ENCODE measurements around the gene MTERF2. TPM values are rescaled to one million over a fixed set of nuclear protein-coding genes. Genes with fewer than 3 reads are reported as not detected.

The MTERF2 gene
- total RNA-seq, 1 experiment from 2014 or later: 6.7 TPM

DNA sequence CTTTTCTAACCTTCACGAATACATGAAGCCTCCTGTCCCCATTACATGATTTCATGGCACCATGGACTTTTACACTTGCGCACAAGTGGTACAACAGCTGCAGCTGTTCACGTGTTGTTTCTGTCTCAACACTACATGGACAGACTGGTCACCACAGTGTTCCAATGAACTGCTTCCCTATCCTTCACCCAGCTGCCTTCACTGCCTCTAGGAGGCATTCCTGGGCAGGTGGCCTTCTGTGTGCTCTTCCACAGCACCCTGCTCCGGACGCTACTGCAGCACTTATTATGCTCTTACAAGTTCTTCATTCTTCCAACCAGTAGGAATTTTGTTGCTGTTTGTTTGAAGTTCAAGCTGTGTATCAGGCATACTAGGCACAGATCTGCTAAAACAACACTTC is 1.5 kb downstream of the MTERF2 start:
- Histone ChIP-seq H3K9me2 (replicated peaks; ENCODE audit: insufficient read depth, low read length) (no peaks in the 10 kb centered on the region), H2AFZ (ENCODE audit: low read length) (no peak overlapping the region), H3K4me3 (ENCODE audit: low read length) (no peak overlapping the region), H3K27me3 (ENCODE audit: low read length) (no peaks in the 10 kb centered on the region), H3K4me2 (ENCODE audit: low read depth, low read length, poor library complexity, severe bottlenecking) (no peak overlapping the region), H3K4me1 (ENCODE audit: low read length) (peaks cover 25% of the 10 kb centered on the region), H3K79me2 (ENCODE audit: low read length) (no peaks in the 10 kb centered on the region), H3K36me3 (ENCODE audit: insufficient read depth, low read length) (no peaks in the 10 kb centered on the region), H3K9me3 (ENCODE audit: low read length) (no peaks in the 10 kb centered on the region), H4K20me1 (ENCODE audit: insufficient read depth, low read depth, low read length) (no peaks in the 10 kb centered on the region), H3K9ac (ENCODE audit: low read length) (no peak overlapping the region), H3K27ac (ENCODE audit: low read length) (no peak overlapping the region)
- DNase-seq: no peak

DNA sequence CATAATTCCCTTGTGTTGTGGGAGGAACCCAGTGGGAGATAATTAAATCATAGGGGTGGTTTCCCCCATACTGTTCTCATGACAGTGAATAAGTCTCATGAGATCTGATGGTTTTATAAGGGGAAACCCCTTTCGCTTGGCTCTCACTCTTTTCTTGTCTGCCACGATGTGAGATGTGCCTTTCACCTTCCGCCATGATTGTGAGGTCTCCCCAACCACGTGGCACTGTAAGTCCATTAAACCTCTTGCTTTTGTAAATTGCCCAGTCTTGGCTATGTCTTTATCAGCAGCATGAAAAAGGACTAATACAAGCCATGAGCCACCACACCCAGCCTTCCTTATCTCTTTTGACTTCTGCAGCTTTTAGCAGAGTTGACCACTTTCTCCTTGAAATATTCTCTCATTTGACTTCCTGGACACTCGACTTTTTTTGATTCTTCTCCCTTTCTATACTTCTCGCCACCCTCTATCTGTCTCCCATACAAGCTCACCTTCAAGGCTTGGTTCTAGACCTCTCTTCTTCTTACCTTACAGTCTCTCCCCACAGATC is 2.3 kb downstream of the MTERF2 start:
- Histone ChIP-seq H4K20me1 (ENCODE audit: insufficient read depth, low read depth, low read length) (no peaks in the 10 kb centered on the region), H3K9ac (ENCODE audit: low read length) (no peak overlapping the region), H3K4me2 (ENCODE audit: low read depth, low read length, poor library complexity, severe bottlenecking) (no peak overlapping the region), H3K9me3 (ENCODE audit: low read length) (no peaks in the 10 kb centered on the region), H2AFZ (ENCODE audit: low read length) (no peak overlapping the region), H3K79me2 (ENCODE audit: low read length) (no peaks in the 10 kb centered on the region), H3K27ac (ENCODE audit: low read length) (no peak overlapping the region), H3K9me2 (replicated peaks; ENCODE audit: insufficient read depth, low read length) (no peaks in the 10 kb centered on the region), H3K27me3 (ENCODE audit: low read length) (no peaks in the 10 kb centered on the region), H3K36me3 (ENCODE audit: insufficient read depth, low read length) (no peaks in the 10 kb centered on the region), H3K4me3 (ENCODE audit: low read length) (no peak overlapping the region), H3K4me1 (ENCODE audit: low read length) (peaks cover 25% of the 10 kb centered on the region)
- DNase-seq: no peak

DNA sequence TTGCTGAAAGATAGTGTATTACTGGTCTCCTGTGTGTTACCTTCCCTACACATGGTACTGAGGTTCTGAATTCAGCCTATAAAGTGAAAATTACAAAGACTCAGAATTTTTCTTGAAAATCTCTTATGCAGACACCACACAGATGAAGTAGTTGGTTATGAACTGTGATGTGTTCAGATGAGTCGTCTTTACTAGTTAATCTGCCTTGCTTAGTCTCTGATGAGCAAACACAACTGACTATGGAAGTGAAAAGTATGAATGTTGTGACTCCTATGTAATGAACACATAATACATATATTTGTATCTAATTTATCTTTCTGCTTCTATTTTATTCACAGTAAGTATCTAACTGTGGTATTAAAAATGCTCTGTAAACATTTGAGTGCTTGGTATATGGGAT is 4.7 kb downstream of the MTERF2 start:
- no peak for DNase-seq
- Histone ChIP-seq H3K36me3 (ENCODE audit: insufficient read depth, low read length) (no peaks in the 10 kb centered on the region), H3K9me2 (replicated peaks; ENCODE audit: insufficient read depth, low read length) (no peaks in the 10 kb centered on the region), H2AFZ (ENCODE audit: low read length) (no peak overlapping the region), H3K4me1 (ENCODE audit: low read length) (peaks cover 21% of the 10 kb centered on the region), H3K4me3 (ENCODE audit: low read length) (no peak overlapping the region), H3K79me2 (ENCODE audit: low read length) (no peaks in the 10 kb centered on the region), H4K20me1 (ENCODE audit: insufficient read depth, low read depth, low read length) (no peaks in the 10 kb centered on the region), H3K4me2 (ENCODE audit: low read depth, low read length, poor library complexity, severe bottlenecking) (no peak overlapping the region), H3K9ac (ENCODE audit: low read length) (no peak overlapping the region), H3K9me3 (ENCODE audit: low read length) (no peaks in the 10 kb centered on the region), H3K27ac (ENCODE audit: low read length) (no peak overlapping the region), H3K27me3 (ENCODE audit: low read length) (no peaks in the 10 kb centered on the region)

DNA sequence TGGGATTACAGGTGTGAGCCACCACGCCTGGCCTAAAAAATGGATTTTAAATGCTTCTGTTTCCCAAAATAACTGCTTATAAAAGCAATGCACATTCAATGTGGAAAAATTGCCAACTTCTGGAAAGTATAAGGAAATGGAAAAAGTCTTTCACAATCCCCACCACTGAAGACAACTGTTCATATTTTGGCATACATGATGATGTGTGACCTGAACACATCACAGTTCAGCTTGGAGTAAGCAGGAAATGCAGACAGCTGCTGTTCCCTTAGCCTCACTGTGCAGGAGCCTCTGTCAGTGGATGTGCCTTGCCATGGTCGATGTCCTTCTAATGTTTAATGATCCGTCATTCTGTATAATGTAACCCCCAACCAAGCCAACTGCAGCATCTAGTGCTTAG is 5.2 kb downstream of the MTERF2 start:
- no peak overlapping the region for H3K4me3 ChIP-seq (ENCODE audit: low read length)

DNA sequence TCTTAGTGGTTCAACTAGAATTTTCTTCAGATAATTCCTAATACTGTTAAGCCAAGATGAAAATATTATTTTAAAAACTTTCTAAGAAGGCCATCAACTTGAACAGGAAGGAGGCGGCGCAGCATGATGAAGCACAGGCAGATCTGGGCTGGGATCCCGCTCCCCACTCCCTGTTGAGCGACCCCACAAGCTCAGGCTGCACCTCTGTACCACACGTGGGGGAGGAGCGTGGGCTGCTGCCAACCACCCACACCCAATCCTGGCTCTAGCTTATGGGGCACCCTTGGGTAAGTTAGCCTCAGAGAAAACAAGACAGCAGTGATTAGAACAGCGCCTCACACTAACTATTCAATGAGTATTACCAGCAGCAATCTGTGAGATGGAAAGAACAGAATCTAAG is 6.0 kb downstream of the MTERF2 start:
- DNase-seq: no peak
- Histone ChIP-seq H2AFZ (ENCODE audit: low read length) (no peak overlapping the region), H3K27ac (ENCODE audit: low read length) (no peak overlapping the region), H3K9me2 (replicated peaks; ENCODE audit: insufficient read depth, low read length) (no peaks in the 10 kb centered on the region), H3K9ac (ENCODE audit: low read length) (no peak overlapping the region), H3K27me3 (ENCODE audit: low read length) (no peaks in the 10 kb centered on the region), H3K9me3 (ENCODE audit: low read length) (no peaks in the 10 kb centered on the region), H3K36me3 (ENCODE audit: insufficient read depth, low read length) (peaks cover 3% of the 10 kb centered on the region; the same call in 1 of the 2 replicates), H3K4me1 (ENCODE audit: low read length) (peaks cover 11% of the 10 kb centered on the region), H3K4me2 (ENCODE audit: low read depth, low read length, poor library complexity, severe bottlenecking) (no peak overlapping the region), H4K20me1 (ENCODE audit: insufficient read depth, low read depth, low read length) (no peaks in the 10 kb centered on the region), H3K79me2 (ENCODE audit: low read length) (no peaks in the 10 kb centered on the region), H3K4me3 (ENCODE audit: low read length) (no peak overlapping the region)

More for the DNA sequence above, 5.2 kb downstream of the MTERF2 start:
- no peak overlapping the region for H3K9ac ChIP-seq (ENCODE audit: low read length)
- H3K4me2 ChIP-seq (ENCODE audit: low read depth, low read length, poor library complexity, severe bottlenecking): no peak overlapping the region
- no peak overlapping the region for H2AFZ ChIP-seq (ENCODE audit: low read length)
- H3K9me2 ChIP-seq (replicated peaks; ENCODE audit: insufficient read depth, low read length): no peaks in the 10 kb centered on the region
- H3K36me3 ChIP-seq (ENCODE audit: insufficient read depth, low read length): no peaks in the 10 kb centered on the region
- peaks cover 19% of the 10 kb centered on the region for H3K4me1 ChIP-seq (ENCODE audit: low read length)
- no peak for DNase-seq
- H3K27me3 ChIP-seq (ENCODE audit: low read length): no peaks in the 10 kb centered on the region
- no peaks in the 10 kb centered on the region for H3K79me2 ChIP-seq (ENCODE audit: low read length)
- H3K9me3 ChIP-seq (ENCODE audit: low read length): no peaks in the 10 kb centered on the region
- H4K20me1 ChIP-seq (ENCODE audit: insufficient read depth, low read depth, low read length): no peaks in the 10 kb centered on the region
- H3K27ac ChIP-seq (ENCODE audit: low read length): no peak overlapping the region

DNA sequence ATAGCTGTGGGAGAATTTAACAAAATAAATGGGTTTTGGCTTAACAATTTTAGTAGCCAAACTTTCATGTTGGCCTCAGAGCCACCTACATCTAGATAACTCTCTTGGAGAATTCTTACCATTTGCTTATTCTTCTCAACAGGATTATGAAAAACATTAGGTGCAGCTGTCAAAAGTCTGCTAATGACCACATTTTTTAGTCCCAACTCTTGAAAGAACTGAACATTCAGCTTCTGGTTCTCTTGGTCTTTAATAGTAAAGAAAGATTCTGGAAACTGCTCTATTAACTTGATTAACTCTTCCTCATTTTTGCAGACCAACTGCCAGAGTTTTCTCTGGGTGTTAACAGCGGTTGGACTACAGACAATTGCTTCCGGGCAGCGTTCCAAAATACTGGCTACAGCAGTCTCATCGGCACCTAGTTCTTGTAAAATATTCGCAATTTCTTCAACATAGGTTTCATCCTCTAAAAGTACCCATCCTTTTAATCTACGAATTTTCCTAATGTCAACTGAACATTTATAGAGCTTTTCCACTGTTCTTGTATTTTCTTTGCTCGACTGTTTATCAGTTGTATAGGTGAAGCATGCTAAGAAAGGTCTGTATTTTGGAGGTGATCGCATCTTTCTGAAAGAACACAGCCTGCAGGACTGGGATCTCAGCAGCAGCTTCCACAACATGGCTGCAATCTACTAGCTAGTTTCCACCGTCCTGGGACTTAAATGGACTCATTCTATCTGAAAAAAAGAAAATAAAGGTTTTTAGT is 8.7 kb downstream of the MTERF2 start:
- Histone ChIP-seq H3K36me3 (ENCODE audit: insufficient read depth, low read length) (peaks cover 4% of the 10 kb centered on the region; the same call in 1 of the 2 replicates), H3K27me3 (ENCODE audit: low read length) (no peaks in the 10 kb centered on the region), H3K79me2 (ENCODE audit: low read length) (no peaks in the 10 kb centered on the region), H3K9me2 (replicated peaks; ENCODE audit: insufficient read depth, low read length) (no peaks in the 10 kb centered on the region), H3K9ac (ENCODE audit: low read length) (no peak overlapping the region), H4K20me1 (ENCODE audit: insufficient read depth, low read depth, low read length) (no peaks in the 10 kb centered on the region), H3K4me3 (ENCODE audit: low read length) (no peak overlapping the region), H3K27ac (ENCODE audit: low read length) (no peak overlapping the region), H3K4me2 (ENCODE audit: low read depth, low read length, poor library complexity, severe bottlenecking) (no peak overlapping the region), H3K4me1 (ENCODE audit: low read length) (peaks cover 2% of the 10 kb centered on the region), H3K9me3 (ENCODE audit: low read length) (no peaks in the 10 kb centered on the region), H2AFZ (ENCODE audit: low read length) (no peak overlapping the region)
- DNase-seq: no peak

DNA sequence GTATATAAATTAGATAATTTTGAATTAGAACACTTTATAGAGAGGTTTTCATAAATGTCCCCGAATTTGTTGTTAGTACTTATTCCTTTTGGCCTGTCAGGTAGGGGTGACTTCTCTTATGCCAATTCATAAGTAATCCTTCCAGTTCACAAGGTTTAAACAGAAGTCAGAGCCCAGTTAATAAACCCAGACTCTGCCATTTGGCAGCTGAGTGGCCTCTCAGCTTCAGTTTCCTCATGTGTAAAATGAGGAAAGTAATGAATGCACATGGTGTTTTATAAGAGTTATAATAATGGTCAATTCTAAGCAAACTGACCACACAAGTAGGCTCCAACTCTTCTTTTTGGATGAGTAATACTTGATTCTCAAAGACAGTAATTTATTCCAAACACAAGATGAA is 10.3 kb downstream of the MTERF2 start:
- Histone ChIP-seq H2AFZ (ENCODE audit: low read length) (no peak overlapping the region), H4K20me1 (ENCODE audit: insufficient read depth, low read depth, low read length) (no peaks in the 10 kb centered on the region), H3K9me3 (ENCODE audit: low read length) (no peaks in the 10 kb centered on the region), H3K27me3 (ENCODE audit: low read length) (no peaks in the 10 kb centered on the region), H3K36me3 (ENCODE audit: insufficient read depth, low read length) (peaks cover 6% of the 10 kb centered on the region; the same call in 1 of the 2 replicates), H3K79me2 (ENCODE audit: low read length) (no peaks in the 10 kb centered on the region), H3K4me2 (ENCODE audit: low read depth, low read length, poor library complexity, severe bottlenecking) (no peak overlapping the region), H3K9ac (ENCODE audit: low read length) (no peak overlapping the region), H3K4me3 (ENCODE audit: low read length) (no peak overlapping the region), H3K9me2 (replicated peaks; ENCODE audit: insufficient read depth, low read length) (no peaks in the 10 kb centered on the region), H3K27ac (ENCODE audit: low read length) (no peak overlapping the region), H3K4me1 (ENCODE audit: low read length) (no peaks in the 10 kb centered on the region)
- no peak for DNase-seq

DNA sequence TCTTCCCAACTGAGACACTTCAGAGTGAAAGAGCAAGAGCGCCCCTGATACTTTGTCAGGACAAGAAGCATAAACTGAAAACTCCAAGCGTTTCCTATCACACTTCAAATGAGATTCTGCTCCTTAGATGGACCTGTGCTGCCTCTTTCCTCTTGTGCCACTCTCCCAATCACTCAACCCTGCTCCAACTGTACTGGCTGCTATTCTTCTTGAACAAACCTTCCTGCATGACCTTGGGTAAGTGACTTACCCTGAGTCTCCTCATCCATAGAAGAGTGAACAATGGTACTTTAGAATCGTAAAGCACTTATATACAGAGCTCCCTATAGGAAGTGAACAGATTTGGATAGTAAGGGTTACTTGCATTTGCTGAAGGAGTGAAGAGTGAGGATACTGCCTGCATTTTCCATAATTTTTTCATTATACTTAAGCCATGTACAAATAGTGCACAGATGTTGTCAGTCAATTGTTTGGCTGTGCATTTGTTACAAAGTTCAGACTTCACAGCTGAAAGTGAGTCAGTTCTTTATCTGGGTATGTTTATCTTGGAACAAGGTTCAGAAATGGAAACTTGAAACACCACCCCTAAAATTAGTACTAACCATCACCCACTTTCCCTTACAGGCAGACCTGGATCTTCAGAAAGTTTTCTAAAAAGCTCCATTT is 10.8 kb downstream of the MTERF2 start:
- Histone ChIP-seq H3K27ac (ENCODE audit: low read length) (no peak overlapping the region), H3K9me3 (ENCODE audit: low read length) (no peaks in the 10 kb centered on the region), H3K27me3 (ENCODE audit: low read length) (no peaks in the 10 kb centered on the region), H3K4me1 (ENCODE audit: low read length) (no peaks in the 10 kb centered on the region), H2AFZ (ENCODE audit: low read length) (no peak overlapping the region), H3K4me2 (ENCODE audit: low read depth, low read length, poor library complexity, severe bottlenecking) (no peak overlapping the region), H3K79me2 (ENCODE audit: low read length) (no peaks in the 10 kb centered on the region), H3K9me2 (replicated peaks; ENCODE audit: insufficient read depth, low read length) (no peaks in the 10 kb centered on the region), H3K4me3 (ENCODE audit: low read length) (no peak overlapping the region), H3K36me3 (ENCODE audit: insufficient read depth, low read length) (peaks cover 12% of the 10 kb centered on the region), H4K20me1 (ENCODE audit: insufficient read depth, low read depth, low read length) (no peaks in the 10 kb centered on the region), H3K9ac (ENCODE audit: low read length) (no peak overlapping the region)
- no peak for DNase-seq
